Stimulated activated CD8-positive, alpha-beta memory T cell treated with anti-CD3 and anti-CD28 coated beads, Interleukin-2, amount 100 ng/mL, for 48 hours (primary cell): Measurements from ENCODE around the gene ARHGEF7.

Experiments
- DNase-seq, 2 donors: peaks; one replicate each; pipeline ENCODE4 v3.0.0-alpha.2; 2020; ENCODE audit warnings: low read depth in 2 of 2

Gene ARHGEF7

GRCh38 chr13:111323549-111323948 is 208.4 kb downstream of the ARHGEF7 start:
- no peak for DNase-seq

GRCh38 chr13:111323950-111324651 is 209.0 kb downstream of the ARHGEF7 start:
- no peak for DNase-seq

- no peak for DNase-seq
These were observed 209.6 kb downstream of the ARHGEF7 start for GRCh38 chr13:111324736-111325135.

- no peak for DNase-seq
These were observed 210.2 kb downstream of the ARHGEF7 start for GRCh38 chr13:111325146-111325890.

GRCh38 chr13:111325941-111326620 is 211.0 kb downstream of the ARHGEF7 start:
- no peak for DNase-seq

GRCh38 chr13:111326621-111326965 is 211.5 kb downstream of the ARHGEF7 start:
- DNase-seq, result no peak

GRCh38 chr13:111326981-111327642 is 212.0 kb downstream of the ARHGEF7 start:
- DNase-seq, result no peak

GRCh38 chr13:111327730-111328573 is 212.8 kb downstream of the ARHGEF7 start:
- DNase-seq, result no peak

- DNase-seq, result no peak
These were observed 213.7 kb downstream of the ARHGEF7 start for GRCh38 chr13:111328574-111329410.

- no peak for DNase-seq
These were observed 214.5 kb downstream of the ARHGEF7 start for GRCh38 chr13:111329641-111330040.

- DNase-seq, result no peak
These were observed 215.0 kb downstream of the ARHGEF7 start for GRCh38 chr13:111330066-111330610.

- no peak for DNase-seq
These were observed 220.2 kb downstream of the ARHGEF7 start for GRCh38 chr13:111335298-111335697.

- no peak for DNase-seq
These were observed 221.6 kb downstream of the ARHGEF7 start for GRCh38 chr13:111336666-111337065.

GRCh38 chr13:111337206-111337605 is 222.1 kb downstream of the ARHGEF7 start:
- no peak for DNase-seq

GRCh38 chr13:111337741-111338140 is 222.6 kb downstream of the ARHGEF7 start:
- no peak for DNase-seq

GRCh38 chr13:111338841-111339240 is 223.7 kb downstream of the ARHGEF7 start:
- DNase-seq, result no peak

- DNase-seq, result no peak
These were observed 224.4 kb downstream of the ARHGEF7 start for GRCh38 chr13:111339366-111340143.

GRCh38 chr13:111341886-111342285 is 226.8 kb downstream of the ARHGEF7 start:
- no peak for DNase-seq

- DNase-seq, result no peak
These were observed 227.6 kb downstream of the ARHGEF7 start for GRCh38 chr13:111342721-111343120.
